A549 treated with CORT108297 at 1 μM for 4 hours (cell line): ENCODE data around the gene CISH. TPM values are rescaled to one million over a fixed set of nuclear protein-coding genes. Genes with fewer than 3 reads are reported as not detected.

Experiments
- total RNA-seq: library from RNA; stranded (reverse); fragments of 200-300 nt; extraction: Qiagen RNA extraction; gene quantifications from 5 replicates; pipeline ENCODE4 v1.2.3, GENCODE V29; 2022

Gene CISH
- 0.51 to 0.66 TPM (median 0.58 TPM) in 5 replicates for total RNA-seq

GRCh38 chr3:50611464-50612233 is at the start of gene CISH:
Gene CISH, minus strand, starts transcription at chr3:50611774. Its CDS starts 124 bp downstream, at chr3:50611650.

GRCh38 chr3:50617096-50617791 is 5.7 kb upstream of the CISH start, which contains the start of gene MAPKAPK3:
Gene MAPKAPK3, plus strand, starts transcription at chr3:50617151. Its CDS starts 415 bp downstream, at chr3:50617566.

GRCh38 chr3:50568947-50569749 is 42.4 kb downstream of the CISH start, which contains the start of gene HEMK1:
Gene HEMK1, plus strand, starts transcription at chr3:50569522. Its CDS starts 1,583 bp downstream, at chr3:50571105.

GRCh38 chr3:50567386-50568167 is 44.0 kb downstream of the CISH start, which contains the start of gene C3orf18:
Gene C3orf18, minus strand, starts transcription at chr3:50567747. Its CDS starts 2,048 bp downstream, at chr3:50565699.

Other genes with a start within 250 kb of the CISH start
- gene CACNA2D2, start 108.1 kb downstream of the CISH start, total RNA-seq, result 0.46 to 0.54 TPM (median 0.51 TPM) in 5 replicates
- gene C3orf18, start 44.0 kb downstream of the CISH start, total RNA-seq, result 2.4 to 2.7 TPM (median 2.6 TPM) in 5 replicates
- gene HEMK1, start 42.3 kb downstream of the CISH start, total RNA-seq, result 4.9 to 7.3 TPM (median 7.0 TPM) in 5 replicates
- 20.8 to 27.3 TPM (median 25.6 TPM) in 5 replicates for gene MAPKAPK3, start 5.4 kb upstream of the CISH start, total RNA-seq
- gene DOCK3, start 63.2 kb upstream of the CISH start, total RNA-seq, result 0.27 to 0.40 TPM (median 0.39 TPM) in 5 replicates